NCI-H2171 (cell line): ENCODE measurements around the gene FRY.
"Not testable (repeated sequence)": the region's sequence is repeated elsewhere in the genome, so short reads cannot be mapped to it uniquely, and the experiment has no call there.

ENCODE experiments used
- DNase-seq: peaks from one replicate; lab custom pipeline; 2025; lab: John Stamatoyannopoulos, UW

Gene FRY

GRCh38 chr13:32041429-32041828 lies 9.9 kb downstream of the FRY start:
- no peak for DNase-seq

GRCh38 chr13:32042551-32042950 lies 11.0 kb downstream of the FRY start:
- no peak for DNase-seq

GRCh38 chr13:32044446-32044845 lies 12.9 kb downstream of the FRY start:
- no peak for DNase-seq

- DNase-seq, result no peak
These were observed 14.0 kb downstream of the FRY start for GRCh38 chr13:32045537-32045936.

- peak; percentile 44 for DNase-seq
These were observed 14.6 kb downstream of the FRY start for GRCh38 chr13:32045982-32046785.

GRCh38 chr13:32047088-32047487 lies 15.5 kb downstream of the FRY start:
- DNase-seq, result no peak

- no peak for DNase-seq
These were observed 16.2 kb downstream of the FRY start for GRCh38 chr13:32047793-32048192.

GRCh38 chr13:32048816-32049215 lies 17.2 kb downstream of the FRY start:
- no peak for DNase-seq

GRCh38 chr13:32051156-32051555 lies 19.6 kb downstream of the FRY start:
- no peak for DNase-seq

- DNase-seq, result no peak
These were observed 24.7 kb downstream of the FRY start for GRCh38 chr13:32056316-32056715.

- DNase-seq, result not testable (repeated sequence)
These were observed 25.8 kb downstream of the FRY start for GRCh38 chr13:32057325-32057724.

- DNase-seq, result no peak
These were observed 28.0 kb downstream of the FRY start for GRCh38 chr13:32059511-32059984.

- no peak for DNase-seq
These were observed 28.9 kb downstream of the FRY start for GRCh38 chr13:32060401-32060878.

- no peak for DNase-seq
These were observed 32.2 kb downstream of the FRY start for GRCh38 chr13:32063619-32064233.

GRCh38 chr13:32067149-32067961 lies 35.8 kb downstream of the FRY start:
- DNase-seq, result no peak

- DNase-seq, result no peak
These were observed 36.7 kb downstream of the FRY start for GRCh38 chr13:32068255-32068654.

GRCh38 chr13:32073180-32073864 lies 41.7 kb downstream of the FRY start:
- DNase-seq, result no peak

- no peak for DNase-seq
These were observed 43.7 kb downstream of the FRY start for GRCh38 chr13:32075170-32075851.

GRCh38 chr13:32079587-32079986 lies 48.0 kb downstream of the FRY start:
- no peak for DNase-seq

GRCh38 chr13:32080328-32080744 lies 48.8 kb downstream of the FRY start:
- DNase-seq, result no peak

GRCh38 chr13:32081591-32081990 lies 50.0 kb downstream of the FRY start:
- no peak for DNase-seq
